HepG2 (cell line): ENCODE results near the gene RPL11. TPM values are rescaled to one million over a fixed set of nuclear protein-coding genes. Genes with fewer than 3 reads are reported as not detected.

Experiments
- GATAD2A ChIP-seq: IDR thresholded peaks from 2 replicates; pipeline ENCODE4 v1.6.1; 2016
- GPBP1L1 ChIP-seq: sonication (generic); formaldehyde crosslinking; IDR thresholded peaks from 2 replicates; pipeline ENCODE4 v1.5.0; 2020; ENCODE audit warnings: mild to moderate bottlenecking, missing genetic modification reagents
- GTF2F1 ChIP-seq: fragments of 150-350 bp; IDR thresholded peaks from 2 replicates; pipeline ENCODE4 v1.6.1; 2014; ENCODE audit warnings: low read length
- IKZF5 ChIP-seq: IDR thresholded peaks from 2 replicates; pipeline ENCODE4 v1.6.1; 2018; ENCODE audit warnings: missing genetic modification reagents, mild to moderate bottlenecking, missing compliant biosample characterization
- MTERF4 ChIP-seq: sonication (generic); formaldehyde crosslinking; IDR thresholded peaks from 2 replicates; pipeline ENCODE4 v1.8.0; 2023; ENCODE audit warnings: mild to moderate bottlenecking, missing genetic modification reagents
- NKX3-1 ChIP-seq: sonication (generic); formaldehyde crosslinking; IDR thresholded peaks from 2 replicates; pipeline ENCODE4 v1.5.0; 2020; ENCODE audit warnings: missing genetic modification reagents
- SIX4 ChIP-seq: sonication (generic); formaldehyde crosslinking; IDR thresholded peaks from 2 replicates; pipeline ENCODE4 v1.4.0; 2020; ENCODE audit warnings: missing genetic modification reagents
- ZNF280B ChIP-seq: sonication (generic); formaldehyde crosslinking; IDR thresholded peaks from 2 replicates; pipeline ENCODE4 v1.5.0; 2020; ENCODE audit warnings: missing genetic modification reagents, mild to moderate bottlenecking, borderline replicate concordance
- ZNF451 ChIP-seq: sonication (generic); formaldehyde crosslinking; IDR thresholded peaks from 2 replicates; pipeline ENCODE4 v1.5.0; 2020; ENCODE audit warnings: mild to moderate bottlenecking, missing genetic modification reagents
- ZNF670 ChIP-seq: sonication (generic); formaldehyde crosslinking; IDR thresholded peaks from 2 replicates; pipeline ENCODE4 v1.8.0; 2022; ENCODE audit warnings: mild to moderate bottlenecking, missing genetic modification reagents, borderline replicate concordance
- ZSCAN5A ChIP-seq: sonication (generic); formaldehyde crosslinking; IDR thresholded peaks from 2 replicates; pipeline ENCODE4 v1.8.0; 2022; ENCODE audit warnings: mild to moderate bottlenecking, missing genetic modification reagents, borderline replicate concordance
- polyA plus RNA-seq, 8 experiments: library from polyadenylated mRNA; depleted of rRNA in 3 of 8; stranded (reverse) in 7 of 8; unstranded in 1 of 8; fragments of >200 nt; fragmentation: Illumina TruSeq in 4 of 8; extraction: Trizol in 4 of 8; gene quantifications; 2 replicates each; pipeline versions ENCODE4 v1.2.1 to v1.2.3, GENCODE V29; 2011 to 2016; ENCODE audit warnings: low read depth in 4 of 8, missing spikeins in 1 of 8, mixed read lengths in 1 of 8; ENCODE audit not compliant: insufficient read depth in 1 of 8
- total RNA-seq, 5 experiments: library from RNA; depleted of rRNA; stranded (reverse); fragments of >200 nt; fragmentation: Illumina TruSeq; extraction: Trizol; gene quantifications; 2 replicates each; pipeline ENCODE4 v1.2.3, GENCODE V29; 2016; ENCODE audit warnings: low read depth in 1 of 5
- TF ChIP-seq, protein P1 (sequence below): sonication (generic); formaldehyde crosslinking; IDR thresholded peaks from 2 replicates; pipeline ENCODE4 v1.8.1; 2023; ENCODE audit warnings: mild to moderate bottlenecking, inconsistent platforms, moderate library complexity, missing genetic modification reagents, borderline replicate concordance
- TF ChIP-seq, protein P2 (sequence below): IDR thresholded peaks from 2 replicates; pipeline ENCODE4 v1.6.1; 2016; ENCODE audit warnings: low read depth, control low read depth
- TF ChIP-seq, protein P3 (sequence below): sonication (generic); formaldehyde crosslinking; IDR thresholded peaks from 2 replicates; pipeline ENCODE4 v1.4.0; 2020; ENCODE audit warnings: low read depth, mild to moderate bottlenecking, missing genetic modification reagents
- TF ChIP-seq, protein P4 (sequence below): sonication (generic); formaldehyde crosslinking; IDR thresholded peaks from 2 replicates; pipeline ENCODE4 v1.5.0; 2020; ENCODE audit warnings: missing genetic modification reagents, mild to moderate bottlenecking, borderline replicate concordance

Gene RPL11
- total and polyA plus RNA-seq, 2 of the 13 experiments (the other 11 are each of a cell fraction or from before 2014, with no cell fraction given) = 1,682 to 2,010 TPM

GRCh38 chr1:23691499-23692307, at the start of gene RPL11 (continued):
- TF ChIP-seq, protein P1, sequence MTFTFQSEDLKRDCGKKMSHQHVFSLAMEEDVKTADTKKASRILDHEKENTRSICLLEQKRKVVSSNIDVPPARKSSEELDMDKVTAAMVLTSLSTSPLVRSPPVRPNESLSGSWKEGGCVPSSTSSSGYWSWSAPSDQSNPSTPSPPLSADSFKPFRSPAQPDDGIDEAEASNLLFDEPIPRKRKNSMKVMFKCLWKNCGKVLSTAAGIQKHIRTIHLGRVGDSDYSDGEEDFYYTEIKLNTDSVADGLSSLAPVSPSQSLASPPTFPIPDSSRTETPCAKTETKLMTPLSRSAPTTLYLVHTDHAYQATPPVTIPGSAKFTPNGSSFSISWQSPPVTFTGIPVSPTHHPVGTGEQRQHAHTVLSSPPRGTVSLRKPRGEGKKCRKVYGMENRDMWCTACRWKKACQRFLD (CRISPR knock-in tag) = no peak; the same call in 1 of the 2 replicates
- TF ChIP-seq, protein P2, sequence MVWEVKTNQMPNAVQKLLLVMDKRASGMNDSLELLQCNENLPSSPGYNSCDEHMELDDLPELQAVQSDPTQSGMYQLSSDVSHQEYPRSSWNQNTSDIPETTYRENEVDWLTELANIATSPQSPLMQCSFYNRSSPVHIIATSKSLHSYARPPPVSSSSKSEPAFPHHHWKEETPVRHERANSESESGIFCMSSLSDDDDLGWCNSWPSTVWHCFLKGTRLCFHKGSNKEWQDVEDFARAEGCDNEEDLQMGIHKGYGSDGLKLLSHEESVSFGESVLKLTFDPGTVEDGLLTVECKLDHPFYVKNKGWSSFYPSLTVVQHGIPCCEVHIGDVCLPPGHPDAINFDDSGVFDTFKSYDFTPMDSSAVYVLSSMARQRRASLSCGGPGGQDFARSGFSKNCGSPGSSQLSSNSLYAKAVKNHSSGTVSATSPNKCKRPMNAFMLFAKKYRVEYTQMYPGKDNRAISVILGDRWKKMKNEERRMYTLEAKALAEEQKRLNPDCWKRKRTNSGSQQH (CRISPR knock-in tag) = peak; percentile 81; the same call in 1 of the 2 replicates
- 0 out of 2 replicates have a peak, but pooled peaks have one; percentile 40 for TF ChIP-seq ZNF451 (CRISPR knock-in tag)
- peak; percentile 46 for TF ChIP-seq GATAD2A (CRISPR knock-in tag)
- TF ChIP-seq ZNF280B (CRISPR knock-in tag) = peak; percentile 73; the same call in 1 of the 2 replicates
- TF ChIP-seq IKZF5 = 0 out of 2 replicates have a peak, but pooled peaks have one; percentile 62
- TF ChIP-seq, protein P3, sequence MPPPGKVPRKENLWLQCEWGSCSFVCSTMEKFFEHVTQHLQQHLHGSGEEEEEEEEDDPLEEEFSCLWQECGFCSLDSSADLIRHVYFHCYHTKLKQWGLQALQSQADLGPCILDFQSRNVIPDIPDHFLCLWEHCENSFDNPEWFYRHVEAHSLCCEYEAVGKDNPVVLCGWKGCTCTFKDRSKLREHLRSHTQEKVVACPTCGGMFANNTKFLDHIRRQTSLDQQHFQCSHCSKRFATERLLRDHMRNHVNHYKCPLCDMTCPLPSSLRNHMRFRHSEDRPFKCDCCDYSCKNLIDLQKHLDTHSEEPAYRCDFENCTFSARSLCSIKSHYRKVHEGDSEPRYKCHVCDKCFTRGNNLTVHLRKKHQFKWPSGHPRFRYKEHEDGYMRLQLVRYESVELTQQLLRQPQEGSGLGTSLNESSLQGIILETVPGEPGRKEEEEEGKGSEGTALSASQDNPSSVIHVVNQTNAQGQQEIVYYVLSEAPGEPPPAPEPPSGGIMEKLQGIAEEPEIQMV (CRISPR knock-in tag) = no peak; the same call in 1 of the 2 replicates
- TF ChIP-seq GTF2F1 = peak; percentile 58; the same call in 1 of the 2 replicates
- TF ChIP-seq NKX3-1 (CRISPR knock-in tag) = peak; percentile 51; the same call in 1 of the 2 replicates
- no peak for TF ChIP-seq GPBP1L1
- TF ChIP-seq, protein P4, sequence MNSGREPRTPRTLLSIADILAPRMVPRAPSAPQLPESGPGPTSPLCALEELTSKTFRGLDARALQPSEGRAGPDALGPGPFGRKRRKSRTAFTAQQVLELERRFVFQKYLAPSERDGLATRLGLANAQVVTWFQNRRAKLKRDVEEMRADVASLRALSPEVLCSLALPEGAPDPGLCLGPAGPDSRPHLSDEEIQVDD (CRISPR knock-in tag) = peak; percentile 70; the same call in 1 of the 2 replicates
- TF ChIP-seq ZNF670 (CRISPR knock-in tag) = no peak
- 0 out of 2 replicates have a peak, but pooled peaks have one; percentile 96 for TF ChIP-seq MTERF4 (CRISPR knock-in tag)
- peak; percentile 63; the same call in 1 of the 2 replicates for TF ChIP-seq ZSCAN5A (CRISPR knock-in tag)
- no peak for TF ChIP-seq SIX4 (CRISPR knock-in tag)
